Activated CD4-positive, alpha-beta T cell treated with anti-CD3 and anti-CD28 coated beads, Interleukin-2, amount 50 U/mL, for 16 hours (primary cell): Measurements from ENCODE around the gene TMEM38A.
A peak's percentile ranks its signal among the peaks of the same experiment; 100 is the strongest.
"Not testable (repeated sequence)": the region's sequence is repeated elsewhere in the genome, so short reads cannot be mapped to it uniquely, and the experiment has no call there.

Source experiments
- DNase-seq: peaks from one replicate; pipeline ENCODE4 v3.0.0-alpha.2; 2020

TMEM38A gene

DNA sequence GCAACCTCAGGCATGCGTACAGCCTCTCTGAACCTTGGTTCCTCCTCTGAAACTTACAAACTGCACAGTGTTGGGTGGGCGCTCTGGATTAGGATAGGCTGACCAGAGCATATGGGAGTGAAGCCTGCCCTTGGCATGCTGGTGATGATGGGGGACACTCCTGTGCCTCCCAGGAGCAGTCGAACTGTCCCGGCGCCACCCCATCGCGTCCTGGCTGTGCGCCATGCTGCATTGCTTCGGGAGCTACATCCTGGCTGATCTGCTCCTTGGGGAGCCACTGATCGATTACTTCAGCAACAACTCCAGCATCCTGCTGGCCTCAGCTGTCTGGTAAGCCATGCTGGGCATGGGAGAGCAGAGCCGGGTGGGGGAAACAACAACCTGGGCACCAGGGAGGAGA lies 18.9 kb downstream of the TMEM38A start:
- no peak for DNase-seq

GRCh38 chr19:16682539-16682938 lies 21.6 kb downstream of the TMEM38A start:
- DNase-seq, result no peak

DNA sequence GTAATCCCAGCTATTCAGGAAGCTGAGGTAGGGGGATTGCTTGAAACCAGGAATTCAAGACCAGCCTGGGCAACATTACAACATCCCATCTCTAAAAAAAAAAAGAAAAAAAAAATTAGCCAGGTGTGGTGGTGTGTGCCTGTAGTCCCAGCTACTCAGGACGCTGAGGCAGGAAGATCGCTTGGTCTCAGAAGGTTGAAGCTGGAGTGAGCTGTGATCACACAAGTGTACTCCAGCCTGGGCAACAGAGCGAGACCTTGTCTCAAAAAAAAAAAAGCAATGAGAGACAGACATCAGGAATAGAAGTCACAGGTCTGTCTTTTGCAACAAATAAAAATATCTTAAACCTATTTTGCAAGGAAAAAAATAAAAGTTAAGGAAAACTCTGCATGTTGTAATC lies 23.3 kb downstream of the TMEM38A start:
- no peak for DNase-seq

DNA sequence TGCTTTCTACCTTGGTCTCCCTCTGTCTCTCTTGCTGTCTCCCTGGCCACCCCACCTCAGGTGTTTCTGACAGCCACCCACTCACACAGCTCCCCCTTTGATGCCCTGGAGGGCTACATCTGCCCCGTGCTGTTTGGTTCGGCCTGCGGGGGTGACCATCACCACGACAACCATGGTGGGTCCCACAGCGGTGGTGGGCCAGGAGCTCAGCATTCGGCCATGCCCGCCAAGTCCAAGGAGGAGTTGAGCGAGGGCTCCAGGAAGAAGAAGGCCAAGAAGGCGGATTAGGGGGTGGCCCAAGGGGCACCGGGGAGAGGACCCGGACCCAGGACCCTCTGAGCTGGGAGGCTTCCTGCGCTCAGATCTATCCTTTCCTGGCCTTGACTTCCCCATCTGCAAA lies 27.1 kb downstream of the TMEM38A start:
- DNase-seq, result no peak

- no peak for DNase-seq
These were observed 38.0 kb downstream of the TMEM38A start for GRCh38 chr19:16698914-16699313.

- no peak for DNase-seq
These were observed 41.2 kb downstream of the TMEM38A start for GRCh38 chr19:16702123-16702522.

DNA sequence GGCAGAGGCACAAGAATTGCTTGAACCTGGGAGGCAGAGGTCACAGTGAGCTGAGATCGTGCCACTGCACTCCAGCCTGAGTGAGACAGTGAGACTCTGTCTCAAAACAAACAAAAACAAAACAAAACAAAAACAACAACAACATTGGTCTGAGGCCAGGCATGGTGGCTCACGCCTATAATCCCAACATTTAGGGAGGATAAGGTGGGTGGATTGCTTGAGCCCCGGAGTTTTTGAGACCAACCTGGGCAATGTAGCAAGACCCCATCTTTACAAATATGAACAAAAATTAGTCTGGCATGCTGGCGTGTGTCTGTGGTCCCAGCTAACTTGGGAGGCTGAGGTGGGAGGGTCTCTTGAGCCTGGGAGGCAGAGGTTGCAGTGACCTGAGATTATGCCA lies 42.7 kb downstream of the TMEM38A start:
- no peak for DNase-seq

DNA sequence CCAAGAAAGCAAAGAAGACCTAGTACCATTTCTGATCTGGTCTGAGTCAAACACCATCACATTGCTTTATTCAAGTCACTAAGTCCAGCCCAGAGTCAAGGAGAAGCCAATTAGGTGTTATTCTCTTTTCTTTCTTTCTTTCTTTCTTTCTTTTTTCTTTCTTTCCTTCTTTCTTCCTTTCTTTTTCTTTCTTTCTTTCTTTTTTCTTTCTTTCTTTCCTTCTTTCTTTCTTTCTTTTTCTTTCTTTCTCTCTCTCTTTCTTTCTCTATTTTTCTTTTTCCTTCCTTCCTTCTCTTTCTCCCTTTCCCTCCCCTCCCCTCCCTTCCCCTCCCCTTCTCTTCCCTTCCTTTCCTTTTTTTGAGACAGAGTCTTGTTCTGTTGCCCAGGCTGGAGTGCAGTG lies 49.9 kb downstream of the TMEM38A start:
- not testable (repeated sequence) for DNase-seq

DNA sequence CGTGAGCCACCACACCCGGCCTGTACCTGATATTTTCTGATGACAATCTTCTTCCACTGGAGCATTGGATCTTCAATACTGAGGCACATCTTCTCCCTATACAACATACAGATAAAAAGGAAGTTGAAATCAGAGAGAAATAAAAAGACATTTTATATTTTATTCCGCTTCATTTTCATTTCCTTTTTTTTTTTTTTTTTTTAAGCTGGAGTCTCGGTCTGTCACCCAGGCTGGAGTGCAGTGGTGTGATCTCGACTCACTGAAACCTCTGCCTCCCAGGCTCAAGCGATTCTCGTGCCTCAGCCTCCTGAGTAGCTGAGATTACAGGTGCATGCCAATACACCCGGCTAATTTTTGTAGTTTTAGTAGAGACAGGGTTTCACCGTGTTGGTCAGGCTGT lies 51.4 kb downstream of the TMEM38A start:
- DNase-seq, result not testable (repeated sequence)

- DNase-seq, result peak; percentile 38
These were observed 53.9 kb downstream of the TMEM38A start for GRCh38 chr19:16714702-16715287.

DNA sequence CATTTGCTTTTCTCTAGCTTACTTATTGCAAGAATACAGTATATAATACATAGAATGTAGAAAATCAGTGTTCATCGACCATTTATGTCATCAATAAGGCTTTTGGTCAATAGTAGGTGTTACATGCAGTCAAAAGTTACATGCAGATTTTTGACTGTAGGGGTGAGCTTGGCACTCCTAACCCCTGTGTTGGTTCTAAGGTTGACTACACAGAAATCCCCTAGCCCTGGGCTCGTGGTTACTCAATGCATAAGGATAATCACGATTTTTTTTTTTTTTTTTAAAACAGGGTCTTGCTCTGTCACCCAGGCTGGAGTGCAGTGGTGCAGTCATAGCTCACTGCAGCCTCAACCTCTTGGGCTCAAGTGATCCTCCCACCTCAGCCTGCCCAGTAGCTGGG lies 54.7 kb downstream of the TMEM38A start:
- DNase-seq, result no peak

DNA sequence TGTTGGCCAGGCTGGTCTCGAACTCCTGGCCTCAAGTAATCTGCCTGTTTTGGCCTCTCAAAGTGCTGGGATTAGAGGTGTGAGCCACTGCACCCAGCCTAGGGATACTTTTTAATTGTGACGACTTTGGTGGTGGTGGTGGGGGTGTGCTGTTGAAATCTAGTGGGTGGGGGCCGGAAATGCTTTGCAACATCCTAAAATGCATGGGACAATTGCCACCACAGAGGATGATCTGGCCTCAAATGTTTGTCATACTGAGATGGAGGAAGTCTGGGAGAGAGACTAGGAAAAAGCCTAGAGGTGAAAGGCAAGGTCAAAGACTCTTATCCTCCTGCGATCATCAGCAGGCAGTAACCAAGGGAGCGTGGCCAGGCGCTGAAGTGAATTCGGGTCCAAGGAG lies 60.1 kb downstream of the TMEM38A start:
- no peak for DNase-seq

DNA sequence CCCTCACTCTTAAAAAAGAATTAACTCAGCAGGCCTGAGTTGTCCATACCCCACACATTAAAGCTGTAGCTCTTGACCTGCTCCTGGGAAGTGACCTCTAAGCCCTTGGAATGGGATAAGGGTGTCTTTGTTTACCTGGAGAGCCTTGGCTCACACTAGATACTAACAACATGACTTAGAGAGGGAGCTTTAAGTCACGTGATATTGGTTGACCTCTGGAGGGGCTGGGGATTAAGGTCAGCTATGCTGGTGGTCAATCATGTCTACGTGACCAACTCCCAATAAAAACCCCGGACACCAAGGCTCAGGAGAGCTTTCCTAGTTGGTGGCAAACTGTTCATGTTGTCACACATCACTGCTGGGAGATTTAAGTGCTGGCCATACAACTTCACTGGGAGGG lies 61.7 kb downstream of the TMEM38A start:
- no peak for DNase-seq

DNA sequence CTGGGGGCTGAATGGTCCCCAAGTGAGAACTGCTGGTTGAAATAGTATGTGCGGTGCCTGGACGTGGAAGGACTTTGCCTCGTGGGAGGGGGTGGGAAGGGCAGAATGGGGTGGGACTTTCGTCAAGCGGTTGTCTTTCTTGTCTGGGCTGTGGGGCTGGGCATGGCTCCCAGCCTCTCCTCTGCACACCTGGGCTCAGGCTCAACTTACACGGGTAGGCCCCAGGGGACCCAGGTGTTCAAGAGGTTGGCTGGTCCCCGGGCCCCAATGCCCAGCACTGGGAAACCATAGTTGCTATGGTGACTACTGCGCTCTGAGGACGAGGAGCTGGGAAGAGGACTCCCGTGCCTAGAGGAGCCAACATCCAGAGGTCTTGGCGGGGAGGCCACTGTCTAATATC lies 66.0 kb downstream of the TMEM38A start:
- no peak for DNase-seq

DNA sequence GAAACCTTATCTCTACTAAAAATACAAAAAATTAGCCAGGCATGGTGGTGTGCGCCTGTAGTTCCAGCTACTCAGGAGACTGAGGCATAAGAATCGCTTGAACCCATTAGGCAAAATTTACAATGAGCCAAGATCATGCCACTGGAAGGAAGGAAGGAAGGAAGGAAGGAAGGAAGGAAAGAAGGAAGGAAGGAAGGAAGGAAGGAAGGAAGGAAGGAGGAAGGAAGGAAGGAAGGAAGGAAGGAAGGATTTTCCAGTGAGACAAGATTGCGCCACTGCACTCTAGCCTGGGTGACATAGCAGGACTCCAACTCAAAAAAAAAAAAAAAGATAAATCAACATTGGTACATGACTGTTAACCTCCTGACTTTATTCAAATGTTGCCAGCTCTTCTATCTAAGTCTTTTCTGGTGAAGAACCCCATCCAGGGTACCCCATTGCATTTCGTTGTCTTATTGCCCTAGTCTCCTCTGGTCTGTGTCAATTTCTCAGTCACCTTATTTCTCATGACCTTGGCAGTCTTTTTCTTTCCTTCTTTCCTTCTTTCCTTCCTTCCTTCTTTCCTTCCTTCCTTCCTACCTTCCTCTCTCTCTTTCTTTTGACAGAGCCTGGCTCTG lies 74.8 kb downstream of the TMEM38A start:
- not testable (repeated sequence) for DNase-seq

- DNase-seq, result no peak
These were observed 75.8 kb downstream of the TMEM38A start for GRCh38 chr19:16736709-16737108.

DNA sequence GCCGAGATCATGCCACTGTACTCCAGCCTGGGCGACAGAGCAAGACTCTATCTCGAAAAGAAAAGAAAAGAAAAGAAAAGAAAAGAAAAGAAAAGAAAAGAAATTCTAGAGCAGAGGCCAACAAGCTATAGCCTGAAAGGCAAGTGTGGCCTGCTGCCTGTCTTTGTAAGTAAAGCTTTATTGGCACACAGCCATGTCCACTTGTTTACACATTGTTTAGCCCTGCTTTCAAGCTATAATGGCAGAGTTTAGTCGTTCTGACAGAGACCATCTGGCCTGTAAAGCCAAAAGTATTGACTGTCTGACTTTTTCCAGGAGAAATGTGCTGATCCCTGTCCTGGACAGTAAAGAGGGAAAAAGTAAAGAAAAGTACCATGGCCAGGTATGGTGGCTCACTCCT lies 77.0 kb downstream of the TMEM38A start:
- no peak for DNase-seq

GRCh38 chr19:16739546-16739945 lies 78.6 kb downstream of the TMEM38A start:
- DNase-seq, result no peak
